ENCODE results near the gene C11orf65.

GRCh38 chr11:108491936-108492335 lies 24.6 kb upstream of the C11orf65 start:
- no peak for TF ChIP-seq CTCF (IDR thresholded peaks at IDR 0.05)
- TF ChIP-seq EP300 (IDR thresholded peaks at IDR 0.05) = no peak
- no peak for TF ChIP-seq POLR2A (IDR thresholded peaks at IDR 0.05)
